Fibroblast of the aortic adventitia (primary cell): ENCODE data around the gene NPBWR2. TPM values are rescaled to one million over a fixed set of nuclear protein-coding genes. Genes with fewer than 3 reads are reported as not detected.
A peak's percentile ranks its signal among the peaks of the same experiment; 100 is the strongest.

Experiments used
- DNase-seq: peaks from one replicate; pipeline ENCODE4 v3.0.0-alpha.2; 2010; ENCODE audit warnings: low read depth
- H3K4me3 ChIP-seq: 2 replicates; pipeline ENCODE4 v1.5.1; 2011; ENCODE audit warnings: low read depth, mild to moderate bottlenecking, control low read depth, low read length, moderate library complexity
- small RNA-seq: library from RNA; depleted of rRNA; stranded (forward); fragments of <200 nt; gene quantifications from one replicate; pipeline ENCODE3, GENCODE V24; 2012
- total RNA-seq: library from RNA; depleted of rRNA; stranded (reverse); fragments of >200 nt; gene quantifications from 2 replicates; pipeline ENCODE4 v1.2.3, GENCODE V29; 2012; ENCODE audit warnings: low replicate concordance
- TF ChIP-seq, protein P1 (sequence below): IDR thresholded peaks from 2 replicates; pipeline ENCODE4 v1.5.1; 2011; ENCODE audit warnings: mild to moderate bottlenecking, low read length, control low read depth, inconsistent platforms; ENCODE audit not compliant: insufficient read depth

Gene NPBWR2
- total RNA-seq, 1 donor = not detected

DNA sequence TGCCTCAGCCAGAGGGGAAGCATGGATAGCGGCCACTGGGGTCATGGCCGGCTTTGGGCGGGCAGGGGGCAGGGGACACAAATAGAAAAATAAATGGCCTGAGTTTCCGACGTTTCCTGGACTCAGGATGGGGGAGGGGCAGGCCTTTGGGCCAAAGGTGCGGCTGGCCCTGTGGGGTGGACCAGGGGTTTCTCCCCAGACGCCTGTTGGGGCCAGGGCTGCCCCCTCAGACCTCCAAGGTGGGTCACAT, 50.8 kb downstream of the NPBWR2 start:
- TF ChIP-seq, protein P1, sequence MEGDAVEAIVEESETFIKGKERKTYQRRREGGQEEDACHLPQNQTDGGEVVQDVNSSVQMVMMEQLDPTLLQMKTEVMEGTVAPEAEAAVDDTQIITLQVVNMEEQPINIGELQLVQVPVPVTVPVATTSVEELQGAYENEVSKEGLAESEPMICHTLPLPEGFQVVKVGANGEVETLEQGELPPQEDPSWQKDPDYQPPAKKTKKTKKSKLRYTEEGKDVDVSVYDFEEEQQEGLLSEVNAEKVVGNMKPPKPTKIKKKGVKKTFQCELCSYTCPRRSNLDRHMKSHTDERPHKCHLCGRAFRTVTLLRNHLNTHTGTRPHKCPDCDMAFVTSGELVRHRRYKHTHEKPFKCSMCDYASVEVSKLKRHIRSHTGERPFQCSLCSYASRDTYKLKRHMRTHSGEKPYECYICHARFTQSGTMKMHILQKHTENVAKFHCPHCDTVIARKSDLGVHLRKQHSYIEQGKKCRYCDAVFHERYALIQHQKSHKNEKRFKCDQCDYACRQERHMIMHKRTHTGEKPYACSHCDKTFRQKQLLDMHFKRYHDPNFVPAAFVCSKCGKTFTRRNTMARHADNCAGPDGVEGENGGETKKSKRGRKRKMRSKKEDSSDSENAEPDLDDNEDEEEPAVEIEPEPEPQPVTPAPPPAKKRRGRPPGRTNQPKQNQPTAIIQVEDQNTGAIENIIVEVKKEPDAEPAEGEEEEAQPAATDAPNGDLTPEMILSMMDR = no peak
- H3K4me3 ChIP-seq = no peak overlapping the region
- no peak for DNase-seq

DNA sequence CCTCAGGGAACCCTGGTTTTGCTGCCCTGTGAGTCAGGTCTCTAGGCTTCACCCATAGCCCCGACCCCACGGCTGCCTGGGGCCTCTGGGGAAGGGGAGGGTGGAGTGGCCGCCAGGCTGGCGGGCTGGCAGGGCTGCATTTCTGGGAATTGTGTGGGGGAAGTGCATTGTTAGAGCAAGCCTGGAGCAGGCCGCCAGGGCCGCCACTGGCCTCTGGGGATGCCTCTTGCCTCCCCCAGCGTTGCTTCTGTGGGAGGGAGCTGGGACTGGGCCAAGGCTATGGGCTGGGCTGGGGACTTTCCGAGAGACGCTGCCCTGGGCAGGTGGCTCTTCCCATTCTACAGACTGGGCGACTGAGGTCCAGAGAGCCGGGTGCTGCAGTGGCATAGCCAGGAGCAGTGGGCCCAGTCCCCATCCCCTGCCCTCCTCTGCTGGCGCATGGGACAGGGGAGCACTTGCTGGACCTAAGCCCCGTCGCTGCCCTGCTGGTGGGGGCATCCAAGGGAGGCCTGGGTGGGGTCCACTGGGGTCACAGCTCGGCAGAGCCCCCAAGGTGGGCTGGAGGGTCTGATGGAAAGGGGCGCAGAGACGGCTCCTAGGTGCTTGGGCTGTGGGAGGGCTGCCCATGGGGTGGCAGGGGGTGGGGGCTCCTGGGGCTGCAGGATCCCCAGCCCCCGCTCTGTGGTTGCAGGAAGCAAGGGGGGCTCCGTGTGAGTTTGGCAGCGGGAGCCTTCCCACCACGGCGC, 51.3 kb downstream of the NPBWR2 start:
- DNase-seq = peak; percentile 47
- H3K4me3 ChIP-seq = no peak overlapping the region
- TF ChIP-seq, protein P1 = no peak

DNA sequence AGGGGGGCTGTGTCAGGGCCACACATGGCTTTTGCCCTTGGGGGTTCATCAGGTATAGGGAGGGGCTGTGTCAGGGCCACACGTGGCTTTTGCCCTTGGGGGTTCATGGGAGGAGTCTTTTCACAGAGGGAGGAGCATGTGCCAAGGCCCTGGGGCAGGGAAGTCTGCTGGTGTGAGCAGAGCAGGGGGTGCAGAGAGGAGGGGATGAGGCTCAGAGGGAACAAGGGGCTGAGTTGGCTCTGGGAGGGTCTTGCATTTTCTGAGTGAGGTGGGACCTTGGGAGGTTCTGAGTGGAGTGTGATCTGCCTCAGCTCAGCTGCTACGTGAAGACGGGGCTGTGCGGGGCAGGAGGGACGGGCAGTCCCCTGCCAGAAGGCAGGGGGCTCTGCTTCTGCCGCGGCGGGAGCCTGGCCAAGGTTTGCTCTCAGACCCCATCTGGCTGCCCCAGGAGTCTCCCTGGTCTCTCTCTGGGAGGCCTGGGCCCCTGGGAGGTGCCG, 51.9 kb downstream of the NPBWR2 start:
- DNase-seq = no peak
- TF ChIP-seq, protein P1 = no peak
- H3K4me3 ChIP-seq = no peak overlapping the region

DNA sequence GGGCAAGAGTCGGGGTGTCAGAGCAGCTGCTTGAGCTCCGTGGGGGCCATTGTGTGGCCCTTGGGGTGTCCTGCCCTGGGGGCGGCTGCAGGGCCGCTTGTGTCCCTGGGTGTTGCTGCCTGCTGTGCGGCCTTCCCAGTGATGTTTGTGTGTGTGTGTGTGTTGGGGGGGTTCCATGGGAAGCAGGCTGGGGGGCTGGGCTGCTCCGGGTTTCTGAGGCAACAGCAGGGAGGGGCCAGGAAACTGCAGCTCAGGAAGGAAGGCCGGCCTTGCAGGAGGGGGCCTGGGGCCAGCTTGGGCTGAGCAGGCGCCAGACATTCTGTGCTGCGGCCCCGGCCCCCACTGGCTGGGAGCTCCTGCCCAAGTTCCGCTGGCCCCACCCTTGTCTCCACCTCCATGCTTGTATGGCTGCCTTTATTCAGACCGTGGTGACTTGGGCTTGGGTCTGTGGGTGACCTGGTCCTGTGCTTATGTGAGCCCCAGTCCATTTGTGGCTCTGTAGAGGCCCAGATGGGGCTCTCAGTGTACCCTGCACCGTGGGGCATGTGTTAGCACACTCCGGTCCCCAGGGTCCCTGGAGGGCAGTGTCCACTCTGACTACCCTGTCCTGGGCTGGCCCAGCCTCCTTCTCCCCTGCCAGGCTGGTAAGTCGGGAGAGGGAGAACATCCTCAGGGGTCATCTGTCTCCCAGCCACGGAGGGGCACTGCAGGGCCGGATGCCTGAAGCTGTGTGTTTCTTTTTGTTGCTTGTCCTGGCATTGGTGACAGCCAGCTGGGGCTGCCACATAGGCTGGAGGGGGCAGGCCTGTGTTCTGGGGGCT, 53.3 kb downstream of the NPBWR2 start:
- H3K4me3 ChIP-seq = peak overlapping the region; percentile 10

More for the DNA sequence above, 53.3 kb downstream of the NPBWR2 start:
- TF ChIP-seq, protein P1 = peak; percentile 22
- peak; percentile 67 for DNase-seq

Small RNA genes within 50 kb of the gene (small RNA-seq; reads per million reads assigned to genes)
- gene AL355803.1 (not detected), gene MIR6813 (1.1 reads per million, percentile 38 among the genes with 10 or more reads in this experiment)

Other genes starting within 250 kb of the NPBWR2 start
- gene ABHD16B, start 246.1 kb downstream of the NPBWR2 start, total RNA-seq = not detected in 2 replicates
- gene TPD52L2, start 242.3 kb downstream of the NPBWR2 start, total RNA-seq = 100 and 136 TPM in 2 replicates
- 30.9 and 33.9 TPM in 2 replicates for gene DNAJC5, start 212.4 kb downstream of the NPBWR2 start, total RNA-seq
- 4.0 and 16.0 TPM in 2 replicates for gene UCKL1, start 151.1 kb downstream of the NPBWR2 start, total RNA-seq
- gene ZNF512B, start 137.6 kb downstream of the NPBWR2 start, total RNA-seq = 7.9 and 12.3 TPM in 2 replicates
- 0.16 and 2.3 TPM in 2 replicates for gene SAMD10, start 127.9 kb downstream of the NPBWR2 start, total RNA-seq
- 55.4 and 120 TPM in 2 replicates for gene PRPF6, start 126.4 kb downstream of the NPBWR2 start, total RNA-seq
- gene C20orf204, start 71.4 kb downstream of the NPBWR2 start, total RNA-seq = 1.6 and 2.1 TPM in 2 replicates
- 0.57 TPM in 1 of 2 replicates, not detected in the other for gene SOX18, start 57.9 kb downstream of the NPBWR2 start, total RNA-seq
- gene TCEA2, start 44.4 kb downstream of the NPBWR2 start, total RNA-seq = 23.5 and 59.4 TPM in 2 replicates
- gene RGS19, start 28.0 kb downstream of the NPBWR2 start, total RNA-seq = 4.8 and 9.8 TPM in 2 replicates
- gene OPRL1, start 27.5 kb downstream of the NPBWR2 start, total RNA-seq = 0.63 and 1.3 TPM in 2 replicates
- gene LKAAEAR1, start 23.2 kb downstream of the NPBWR2 start, total RNA-seq = 0.36 TPM in 1 of 2 replicates, not detected in the other
- not detected in 2 replicates for gene MYT1, start 56.9 kb upstream of the NPBWR2 start, total RNA-seq
- 33.8 and 159 TPM in 2 replicates for gene PCMTD2, start 148.2 kb upstream of the NPBWR2 start, total RNA-seq